Germinal center (tissue), 1 donor: Measurements from ENCODE around the gene RGCC.
"Not testable (repeated sequence)": the region's sequence is repeated elsewhere in the genome, so short reads cannot be mapped to it uniquely, and the experiment has no call there.

ENCODE experiments used
- DNase-seq: peaks from one replicate; pipeline ENCODE4 v3.0.0; 2012; ENCODE audit warnings: mixed read lengths, low spot score

RGCC gene

DNA sequence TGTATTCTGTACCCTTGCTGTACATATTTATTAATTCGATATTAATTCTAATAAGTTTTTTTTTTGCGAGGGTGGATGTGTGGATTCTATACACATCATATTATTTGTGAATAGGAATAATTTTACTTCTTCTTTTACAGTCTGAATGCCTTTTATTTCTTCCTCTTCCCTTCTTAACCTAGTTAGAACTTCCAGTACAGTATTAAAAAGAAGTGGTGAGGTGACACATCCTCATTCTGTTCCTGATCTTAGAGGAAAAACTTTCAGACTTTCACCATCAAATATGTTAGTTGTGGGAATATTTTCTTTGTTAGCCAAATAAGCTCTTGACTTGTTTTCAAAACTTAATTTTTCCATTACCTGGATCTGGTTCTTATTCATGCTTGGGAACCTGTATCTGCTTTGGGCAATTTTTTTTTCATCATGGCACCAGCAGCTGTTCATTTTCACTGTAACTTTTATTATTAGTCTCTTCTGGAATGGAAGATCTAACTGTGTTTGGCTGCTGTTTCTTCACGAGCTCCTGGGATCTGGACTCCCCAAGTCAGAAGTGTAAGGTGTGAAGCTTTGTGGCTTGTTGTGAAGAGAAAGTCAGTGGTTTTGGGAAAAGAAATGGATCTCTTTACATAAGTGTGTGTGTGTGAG is 33.1 kb downstream of the RGCC start:
- no peak for DNase-seq

GRCh38 chr13:41491436-41491835 is 34.1 kb downstream of the RGCC start:
- DNase-seq: no peak

DNA sequence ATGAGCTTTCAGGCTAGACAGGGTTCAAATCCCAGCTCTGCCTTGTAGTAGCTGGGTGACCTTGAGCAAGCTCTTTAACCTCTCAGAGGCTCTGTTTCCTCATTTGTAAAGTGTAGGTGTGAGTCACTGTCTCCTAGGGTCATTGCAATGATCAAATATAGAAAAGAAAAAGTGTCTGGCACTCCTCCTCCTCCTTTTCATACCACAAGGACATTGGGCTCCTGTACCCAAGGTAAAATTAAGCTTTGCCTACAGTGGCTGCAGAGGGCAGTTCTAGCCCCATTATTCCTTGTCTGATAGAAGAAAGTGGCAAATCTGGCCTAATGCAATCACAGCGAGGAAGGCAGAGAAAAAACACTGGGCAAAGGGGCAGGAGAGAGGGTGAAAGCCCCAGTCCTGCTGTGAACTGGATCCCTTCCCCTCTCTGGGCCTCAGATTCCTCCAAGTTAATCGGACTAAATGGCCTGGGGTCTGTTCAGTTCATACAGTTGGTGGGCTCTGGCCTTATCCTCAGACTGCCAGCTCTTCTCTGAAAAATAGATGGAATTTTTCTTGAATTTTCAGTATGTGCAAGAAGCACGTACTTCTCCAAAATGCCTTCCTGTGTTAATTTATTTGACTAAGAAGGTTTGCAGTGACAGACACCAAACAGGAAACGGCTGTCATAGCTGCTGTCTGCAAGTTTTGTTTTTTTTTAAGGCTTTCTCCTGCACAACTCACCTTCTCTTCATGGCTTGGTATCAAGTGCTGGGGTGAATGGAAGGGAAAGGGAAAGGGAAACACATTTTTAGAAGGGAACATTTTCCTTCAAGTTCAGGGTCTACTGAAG is 35.3 kb downstream of the RGCC start:
- peak; percentile 30 for DNase-seq

DNA sequence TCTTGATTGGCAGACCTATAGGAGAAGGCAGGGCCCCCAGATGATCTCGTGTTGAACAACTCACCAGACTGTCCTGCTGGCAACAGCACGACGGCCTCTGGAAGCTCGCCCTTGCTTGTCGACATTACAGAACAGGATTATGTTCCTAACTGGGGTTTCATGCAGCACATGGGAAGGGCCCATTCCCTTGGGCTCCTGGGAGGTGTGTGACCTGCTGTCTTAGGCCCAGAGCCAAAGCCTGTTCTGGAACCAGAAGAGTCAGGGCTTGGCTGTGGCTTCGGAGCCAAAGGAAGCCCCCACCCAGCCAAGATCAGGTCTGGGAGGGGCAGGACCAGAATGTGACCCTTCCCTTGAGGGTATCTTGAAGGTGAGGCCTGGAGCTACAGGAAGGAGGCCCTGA is 36.9 kb downstream of the RGCC start:
- DNase-seq: no peak

GRCh38 chr13:41495044-41495443 is 37.7 kb downstream of the RGCC start:
- DNase-seq: no peak

DNA sequence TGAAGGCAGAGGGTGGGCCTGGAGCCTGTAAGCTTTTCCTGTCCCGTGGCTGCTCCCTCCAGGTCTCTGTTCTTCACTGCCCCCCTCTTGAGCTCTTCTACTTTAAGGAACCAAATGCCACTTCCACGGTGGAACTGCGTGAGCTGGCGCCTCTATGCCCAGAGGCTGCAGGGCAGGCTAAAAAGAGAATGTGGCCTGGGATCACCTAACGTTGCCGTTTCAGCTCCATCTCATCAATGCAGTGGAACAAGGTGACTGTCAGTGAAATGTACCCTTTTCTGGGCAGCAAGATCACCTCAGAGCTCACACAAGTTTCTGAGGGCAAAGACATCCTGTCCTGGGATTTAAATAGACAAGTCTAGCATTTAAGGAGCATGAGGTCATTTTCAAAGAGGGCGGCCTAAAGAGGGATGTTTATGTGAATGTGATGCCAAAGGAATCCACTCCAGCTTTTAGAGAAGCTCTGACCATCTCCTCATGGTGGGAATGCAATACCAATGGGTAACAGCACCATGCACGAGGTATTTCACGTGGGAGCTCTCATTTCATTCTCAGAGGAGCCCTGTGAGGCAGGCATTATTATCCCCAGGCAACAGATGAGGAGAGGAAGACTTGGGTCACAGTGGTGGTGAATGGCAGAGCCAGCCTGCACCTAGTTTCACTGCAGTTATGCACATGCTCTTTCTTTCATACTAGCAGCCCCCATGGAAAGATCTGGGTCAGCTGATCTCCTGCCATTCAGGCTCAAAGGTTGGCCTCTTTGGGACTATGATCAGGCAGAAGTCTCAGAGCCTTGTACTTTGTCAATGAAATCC is 39.3 kb downstream of the RGCC start:
- DNase-seq: no peak

- DNase-seq: no peak
Measured at GRCh38 chr13:41497436-41497835, 40.1 kb downstream of the RGCC start.

GRCh38 chr13:41499452-41499851 is 42.1 kb downstream of the RGCC start:
- DNase-seq: no peak

DNA sequence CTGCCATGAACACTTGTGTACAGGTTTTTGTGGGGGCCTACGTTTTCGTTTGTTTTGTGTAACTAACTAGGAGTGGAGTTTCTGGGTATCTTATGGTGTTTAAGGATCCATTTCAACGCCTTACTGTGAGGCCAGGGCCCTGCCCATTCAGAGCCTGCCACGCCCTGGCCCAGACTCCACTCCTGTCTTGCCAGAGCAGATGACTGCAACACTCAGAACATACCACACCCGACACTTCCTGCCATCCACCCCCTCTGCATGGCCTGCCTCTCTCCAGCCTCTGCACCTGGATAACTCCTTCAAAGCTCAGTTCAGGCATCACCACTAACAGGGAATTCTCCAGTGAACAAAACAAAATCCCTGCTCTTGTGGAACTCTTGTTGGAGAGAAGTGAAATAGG is 43.2 kb downstream of the RGCC start:
- DNase-seq: peak; percentile 19

DNA sequence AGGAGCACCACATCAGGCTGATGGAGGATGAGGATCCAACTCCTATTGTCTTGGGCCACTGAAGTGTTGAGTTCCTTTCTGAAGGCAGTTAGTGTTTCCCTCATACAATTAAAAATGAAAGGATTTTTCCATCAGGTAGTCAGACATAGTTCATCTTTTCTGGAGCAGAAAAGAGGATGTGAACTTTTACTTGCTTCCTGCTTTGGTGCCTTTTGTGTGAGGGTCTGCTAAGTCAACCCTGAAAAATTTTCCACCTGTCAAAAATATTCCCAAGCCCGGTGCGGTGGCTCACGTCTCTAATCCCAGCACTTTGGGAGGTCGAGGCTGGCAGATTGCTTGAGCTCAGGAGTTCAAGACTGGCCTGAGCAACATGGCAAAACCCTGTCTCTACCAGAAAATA is 43.9 kb downstream of the RGCC start:
- peak; percentile 20 for DNase-seq

DNA sequence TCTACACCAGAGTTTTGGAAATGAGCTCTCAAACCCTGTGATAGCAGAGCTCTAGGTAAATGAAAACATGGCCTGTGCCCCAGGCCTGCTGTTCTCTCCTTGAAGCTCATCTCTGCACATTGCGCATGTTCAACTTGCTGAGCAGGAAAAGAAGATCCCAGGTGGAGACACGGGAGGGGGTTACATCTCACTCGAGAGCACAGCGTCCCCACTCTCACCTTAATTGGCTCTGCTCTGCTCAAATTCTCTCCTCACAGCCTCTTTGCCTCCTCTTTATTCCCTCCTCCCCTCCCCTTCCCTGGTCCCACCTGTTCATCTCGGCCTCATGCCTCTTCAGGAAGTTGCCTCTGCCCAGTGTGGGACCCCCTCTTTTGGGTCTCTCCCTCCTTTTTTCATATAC is 44.7 kb downstream of the RGCC start:
- DNase-seq: peak; percentile 11

- DNase-seq: peak; percentile 71
Measured at GRCh38 chr13:41502673-41503072, 45.3 kb downstream of the RGCC start.

DNA sequence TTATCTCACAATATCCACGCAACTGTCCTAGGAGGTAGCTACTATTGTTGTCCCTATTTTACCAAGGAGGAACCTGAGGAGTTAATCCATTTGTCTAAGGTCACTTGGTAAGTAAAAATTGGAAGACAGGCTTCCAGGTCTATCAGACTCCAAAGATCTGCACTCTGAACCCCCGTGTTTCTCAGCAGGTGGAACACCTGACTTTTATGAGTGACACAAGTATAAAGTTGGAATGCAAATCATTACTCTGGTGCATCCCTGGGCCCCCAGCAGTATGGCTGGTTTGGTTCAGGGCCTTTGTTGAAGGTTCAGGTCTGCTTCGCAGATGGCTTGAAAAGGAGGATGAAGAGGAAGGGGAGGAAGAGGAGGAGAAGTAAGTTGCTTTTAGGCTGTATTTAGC is 46.0 kb downstream of the RGCC start:
- peak; percentile 61 for DNase-seq

DNA sequence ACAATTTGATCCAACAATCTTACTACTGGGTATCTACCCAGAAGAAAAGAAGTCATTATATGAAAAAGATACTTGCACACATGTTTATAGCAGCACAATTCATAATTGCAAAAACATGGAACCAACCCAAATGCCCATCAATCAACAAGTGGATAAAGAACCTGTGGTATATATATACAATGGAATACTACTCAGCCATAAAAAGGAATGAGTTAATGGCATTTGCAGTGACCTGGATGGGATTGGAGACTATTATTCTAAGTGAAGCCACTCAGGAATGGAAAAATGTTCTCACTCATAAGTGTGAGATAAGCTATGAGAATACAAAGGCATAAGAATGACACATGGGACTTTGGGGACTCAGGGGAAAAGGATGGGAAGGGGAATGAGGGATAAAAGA is 47.3 kb downstream of the RGCC start:
- DNase-seq: not testable (repeated sequence)

- no peak for DNase-seq
Measured at GRCh38 chr13:41505209-41505835, 48.0 kb downstream of the RGCC start.

DNA sequence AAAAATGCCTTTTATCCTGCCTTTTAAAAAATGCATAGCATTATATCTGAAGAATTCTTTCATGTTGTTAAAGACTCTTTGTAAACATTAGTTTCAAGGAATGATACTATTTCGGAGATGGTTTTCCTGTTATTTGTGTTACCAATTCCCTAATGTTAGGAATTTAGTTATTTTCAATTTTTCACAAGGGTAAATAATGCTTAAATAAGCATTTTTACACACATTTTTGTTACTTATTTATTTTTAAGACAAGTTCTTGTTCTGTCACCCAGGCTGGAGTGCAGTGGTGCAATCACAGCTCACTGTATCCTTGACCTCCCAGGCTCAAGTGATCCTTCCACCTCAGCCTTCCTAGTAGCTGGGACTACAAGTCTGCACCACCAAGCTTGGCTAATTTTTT is 49.0 kb downstream of the RGCC start:
- DNase-seq: no peak

GRCh38 chr13:41509971-41510370 is 52.6 kb downstream of the RGCC start:
- no peak for DNase-seq

- DNase-seq: no peak
Measured at GRCh38 chr13:41511827-41512226, 54.5 kb downstream of the RGCC start.

DNA sequence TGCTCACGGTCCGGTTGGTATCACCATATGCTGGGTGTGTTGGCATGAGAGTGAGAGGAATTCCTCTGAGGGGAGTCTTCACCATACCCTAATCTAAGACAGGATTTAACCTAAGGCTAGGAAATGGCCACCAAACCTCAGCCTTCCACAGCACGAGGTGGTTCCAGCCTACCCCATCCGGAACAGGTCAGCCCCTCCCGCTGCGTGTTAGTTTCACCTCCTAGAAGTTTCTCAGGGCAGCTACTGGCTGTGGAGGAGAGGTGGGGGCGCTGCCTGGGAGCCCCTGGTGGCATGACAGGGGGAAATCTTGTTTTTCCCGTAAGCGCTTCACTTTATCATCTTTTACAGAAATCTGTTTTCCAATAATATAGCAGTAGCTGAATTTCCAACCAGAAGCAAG is 55.1 kb downstream of the RGCC start:
- DNase-seq: peak; percentile 31

DNA sequence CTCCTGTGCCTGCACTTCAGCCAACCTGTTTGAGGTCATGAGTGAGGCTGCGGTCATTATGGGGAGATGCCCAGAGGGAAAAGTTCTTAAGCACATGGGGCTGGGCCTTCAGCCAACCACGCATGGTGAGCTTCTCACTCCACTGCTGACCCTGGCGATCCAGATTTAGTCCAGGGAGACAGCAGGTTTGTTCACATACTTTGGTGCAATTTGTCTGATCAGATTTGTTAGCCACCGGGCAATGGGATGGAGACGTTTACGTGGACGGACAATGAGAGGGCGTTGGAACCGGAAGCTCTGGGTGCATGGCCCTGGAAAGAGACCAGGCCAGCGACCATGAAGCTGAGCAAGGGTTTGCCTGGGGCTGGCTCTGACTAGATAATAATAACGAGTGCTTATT is 56.2 kb downstream of the RGCC start:
- DNase-seq: no peak

- DNase-seq: no peak
Measured at GRCh38 chr13:41514853-41515395, 57.6 kb downstream of the RGCC start.

GRCh38 chr13:41515491-41516139 is 58.3 kb downstream of the RGCC start:
- no peak for DNase-seq
